ENCODE data around the gene SEMA4A. TPM values are rescaled to one million over a fixed set of nuclear protein-coding genes. Genes with fewer than 3 reads are reported as not detected.

Gene SEMA4A
- 0.26 to 0.46 TPM (median 0.42 TPM) in 5 replicates for total RNA-seq (2022; extraction: Qiagen RNA extraction; ENCODE audit: low read depth)

DNA sequence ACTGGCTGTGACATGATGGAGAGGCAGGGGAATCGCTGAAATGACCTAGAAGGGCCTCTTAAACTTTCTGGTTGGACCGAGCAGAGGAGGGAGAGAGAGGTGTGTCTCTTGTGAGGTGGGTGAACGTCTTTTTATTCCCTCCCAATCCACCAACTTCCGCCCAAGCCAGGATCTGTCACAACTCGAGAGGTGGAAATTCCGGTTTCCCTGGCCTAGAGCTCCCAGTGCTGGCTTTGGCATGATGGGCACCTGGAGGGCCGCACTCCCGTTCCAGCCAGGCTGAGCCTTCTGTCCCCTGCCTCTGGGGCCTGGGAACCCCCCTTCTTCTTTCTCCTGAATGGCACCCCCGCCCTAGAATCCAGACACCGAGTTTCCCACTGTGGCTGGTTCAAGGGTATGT is at the start of gene SEMA4A:
Gene SEMA4A, plus strand, starts transcription at position 224 of the 400 bp plus-strand sequence. CDS start 994 bp downstream, outside the sequence.

DNA sequence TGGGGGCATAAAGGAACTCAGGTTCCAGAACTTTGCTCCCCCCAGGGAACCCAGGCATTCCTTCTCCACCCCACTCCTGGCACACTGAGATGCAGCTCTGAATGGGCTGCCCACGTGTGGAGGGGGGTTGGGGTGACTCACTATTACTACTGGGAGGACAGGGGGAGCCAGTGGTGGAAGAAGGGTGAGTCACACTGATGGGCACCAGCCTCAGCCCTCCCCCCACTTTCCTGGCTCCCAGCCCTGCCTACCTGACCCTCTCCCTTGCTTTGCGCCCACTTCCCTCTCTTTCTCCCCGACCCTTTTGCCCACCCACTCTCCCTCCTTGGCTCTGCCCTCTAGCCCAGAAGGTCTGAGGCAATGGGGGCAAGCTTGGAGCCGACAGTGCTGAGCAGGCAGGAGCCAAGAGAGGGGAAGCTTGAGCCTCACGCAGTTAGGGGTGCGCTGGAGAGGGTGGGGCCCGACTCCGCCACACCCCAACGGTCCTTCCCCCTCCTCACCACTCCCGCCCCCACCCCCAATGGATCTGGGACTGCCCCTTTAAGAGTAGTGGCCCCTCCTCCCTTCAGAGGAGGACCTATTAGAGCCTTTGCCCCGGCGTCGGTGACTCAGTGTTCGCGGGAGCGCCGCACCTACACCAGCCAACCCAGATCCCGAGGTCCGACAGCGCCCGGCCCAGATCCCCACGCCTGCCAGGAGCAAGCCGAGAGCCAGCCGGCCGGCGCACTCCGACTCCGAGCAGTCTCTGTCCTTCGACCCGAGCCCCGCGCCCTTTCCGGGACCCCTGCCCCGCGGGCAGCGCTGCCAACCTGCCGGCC is 39.1 kb upstream of the SEMA4A start, which contains the start of gene LMNA:
Gene LMNA, plus strand, starts transcription at position 611 of the 818 bp plus-strand sequence. CDS start 208 bp downstream, outside the sequence.

DNA sequence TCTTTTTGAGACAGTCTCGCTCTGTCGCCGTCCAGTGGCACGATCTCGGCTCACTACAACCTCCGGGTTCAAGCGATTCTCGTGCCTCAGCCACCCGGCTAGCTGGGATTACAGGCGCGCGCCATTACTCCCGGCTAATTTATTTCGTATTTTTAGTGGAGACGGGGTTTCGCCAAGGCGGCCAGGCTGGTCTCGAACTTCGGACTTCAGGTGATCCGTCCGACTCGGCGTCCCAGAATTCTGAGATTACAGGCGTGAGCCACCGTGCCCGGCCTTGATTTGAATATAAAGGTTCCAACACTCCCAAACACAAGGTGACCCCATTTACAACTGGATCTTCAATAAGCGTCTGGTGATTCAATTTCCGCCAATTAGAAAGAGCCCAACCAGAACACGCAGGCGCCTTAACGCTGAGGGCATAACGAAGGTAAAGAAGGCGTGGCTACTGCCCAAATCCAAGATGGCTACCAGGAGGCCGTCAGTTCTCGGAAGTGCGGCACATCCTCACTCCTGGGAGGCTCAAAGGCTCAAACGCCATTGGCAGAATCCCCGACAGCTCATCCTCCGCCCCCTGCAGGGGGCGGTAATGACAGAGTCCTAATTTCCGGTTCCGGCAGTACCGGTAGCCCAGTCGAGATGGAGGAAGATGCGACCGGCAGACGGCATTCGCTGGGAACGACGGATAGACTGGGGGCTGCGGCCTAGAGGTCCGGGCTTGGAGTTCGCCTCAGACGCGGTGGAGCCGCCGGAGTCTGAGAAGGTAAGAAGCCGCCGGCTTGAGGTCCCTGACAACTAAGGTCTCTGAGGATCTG is 40.3 kb downstream of the SEMA4A start, which contains the start of gene SLC25A44:
Gene SLC25A44, plus strand, starts transcription at position 617 of the 812 bp plus-strand sequence. CDS start 5,744 bp downstream, outside the sequence.

DNA sequence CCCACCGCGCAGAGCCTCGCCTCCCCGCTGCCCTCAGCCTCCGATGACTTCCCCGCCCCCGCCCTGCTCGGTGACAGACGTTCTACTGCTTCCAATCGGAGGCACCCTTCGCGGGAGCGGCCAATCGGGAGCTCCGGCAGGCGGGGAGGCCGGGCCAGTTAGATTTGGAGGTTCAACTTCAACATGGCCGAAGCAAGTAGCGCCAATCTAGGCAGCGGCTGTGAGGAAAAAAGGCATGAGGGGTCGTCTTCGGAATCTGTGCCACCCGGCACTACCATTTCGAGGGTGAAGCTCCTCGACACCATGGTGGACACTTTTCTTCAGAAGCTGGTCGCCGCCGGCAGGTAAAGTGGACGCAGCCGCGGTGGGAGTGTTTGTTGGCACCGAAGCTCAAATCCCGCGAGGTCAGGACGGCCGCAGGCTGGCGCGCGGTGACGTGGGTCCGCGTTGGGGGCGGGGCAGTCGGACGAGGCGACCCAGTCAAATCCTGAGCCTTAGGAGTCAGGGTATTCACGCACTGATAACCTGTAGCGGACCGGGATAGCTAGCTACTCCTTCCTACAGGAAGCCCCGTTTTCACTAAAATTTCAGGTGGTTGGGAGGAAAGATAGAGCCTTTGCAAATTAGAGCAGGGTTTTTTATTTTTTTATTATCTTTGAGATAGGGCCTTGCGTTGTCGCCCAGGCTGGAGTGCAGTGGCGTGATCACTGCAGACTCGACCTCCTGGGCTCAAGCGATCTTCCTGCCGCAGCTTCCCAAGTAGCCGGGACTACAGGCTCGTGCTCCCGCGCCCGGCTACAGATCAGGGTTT is 59.7 kb downstream of the SEMA4A start, which contains the start of gene PMF1:
Gene PMF1, plus strand, starts transcription at position 175 of the 811 bp plus-strand sequence. Its CDS starts 9 bp downstream, at position 184.

Other genes with a start within 250 kb of the SEMA4A start
- gene RIT1, start 242.2 kb upstream of the SEMA4A start, total RNA-seq (2022; extraction: Qiagen RNA extraction; ENCODE audit: low read depth) = 17.8 to 24.8 TPM (median 21.8 TPM) in 5 replicates
- 16.3 to 26.8 TPM (median 24.5 TPM) in 5 replicates for gene KHDC4, start 219.2 kb upstream of the SEMA4A start, total RNA-seq (2022; extraction: Qiagen RNA extraction; ENCODE audit: low read depth)
- not detected in 5 replicates for gene RXFP4, start 211.9 kb upstream of the SEMA4A start, total RNA-seq (2022; extraction: Qiagen RNA extraction; ENCODE audit: low read depth)
- gene ARHGEF2, start 175.0 kb upstream of the SEMA4A start, total RNA-seq (2022; extraction: Qiagen RNA extraction; ENCODE audit: low read depth) = 29.2 to 44.4 TPM (median 37.7 TPM) in 5 replicates
- gene SSR2, start 132.6 kb upstream of the SEMA4A start, total RNA-seq (2022; extraction: Qiagen RNA extraction; ENCODE audit: low read depth) = 256 to 276 TPM (median 258 TPM) in 5 replicates
- gene UBQLN4, start 99.8 kb upstream of the SEMA4A start, total RNA-seq (2022; extraction: Qiagen RNA extraction; ENCODE audit: low read depth) = 35.1 to 45.0 TPM (median 43.9 TPM) in 5 replicates
- 133 to 163 TPM (median 154 TPM) in 5 replicates for gene LAMTOR2, start 98.8 kb upstream of the SEMA4A start, total RNA-seq (2022; extraction: Qiagen RNA extraction; ENCODE audit: low read depth)
- 0.29 to 0.62 TPM (median 0.38 TPM) in 3 of 5 replicates, not detected in the others for gene RAB25, start 92.4 kb upstream of the SEMA4A start, total RNA-seq (2022; extraction: Qiagen RNA extraction; ENCODE audit: low read depth)
- gene MEX3A, start 71.1 kb upstream of the SEMA4A start, total RNA-seq (2022; extraction: Qiagen RNA extraction; ENCODE audit: low read depth) = 0.83 to 3.8 TPM (median 2.2 TPM) in 5 replicates
- 487 to 742 TPM (median 732 TPM) in 5 replicates for gene LMNA, start 38.9 kb upstream of the SEMA4A start, total RNA-seq (2022; extraction: Qiagen RNA extraction; ENCODE audit: low read depth)
- 24.0 to 30.8 TPM (median 26.1 TPM) in 5 replicates for gene SLC25A44, start 40.5 kb downstream of the SEMA4A start, total RNA-seq (2022; extraction: Qiagen RNA extraction; ENCODE audit: low read depth)
- gene PMF1, start 59.4 kb downstream of the SEMA4A start, total RNA-seq (2022; extraction: Qiagen RNA extraction; ENCODE audit: low read depth) = 54.8 to 62.6 TPM (median 56.8 TPM) in 5 replicates
- 0.20 to 0.40 TPM (median 0.39 TPM) in 3 of 5 replicates, not detected in the others for gene BGLAP, start 88.6 kb downstream of the SEMA4A start, total RNA-seq (2022; extraction: Qiagen RNA extraction; ENCODE audit: low read depth)
- 2.9 to 5.5 TPM (median 3.4 TPM) in 5 replicates for gene PAQR6, start 94.5 kb downstream of the SEMA4A start, total RNA-seq (2022; extraction: Qiagen RNA extraction; ENCODE audit: low read depth)
- 32.3 to 54.5 TPM (median 47.9 TPM) in 5 replicates for gene SMG5, start 129.2 kb downstream of the SEMA4A start, total RNA-seq (2022; extraction: Qiagen RNA extraction; ENCODE audit: low read depth)
- gene TMEM79, start 130.7 kb downstream of the SEMA4A start, total RNA-seq (2022; extraction: Qiagen RNA extraction; ENCODE audit: low read depth) = 6.2 to 9.5 TPM (median 8.5 TPM) in 5 replicates
- gene GLMP, start 142.1 kb downstream of the SEMA4A start, total RNA-seq (2022; extraction: Qiagen RNA extraction; ENCODE audit: low read depth) = 33.5 to 46.4 TPM (median 44.5 TPM) in 5 replicates
- not detected in 5 replicates for gene VHLL, start 145.7 kb downstream of the SEMA4A start, total RNA-seq (2022; extraction: Qiagen RNA extraction; ENCODE audit: low read depth)
- gene CCT3, start 184.7 kb downstream of the SEMA4A start, total RNA-seq (2022; extraction: Qiagen RNA extraction; ENCODE audit: low read depth) = 379 to 436 TPM (median 410 TPM) in 5 replicates
- gene TSACC, start 184.9 kb downstream of the SEMA4A start, total RNA-seq (2022; extraction: Qiagen RNA extraction; ENCODE audit: low read depth) = 1.7 to 3.2 TPM (median 2.2 TPM) in 5 replicates
- gene RHBG, start 215.6 kb downstream of the SEMA4A start, total RNA-seq (2022; extraction: Qiagen RNA extraction; ENCODE audit: low read depth) = not detected in 5 replicates